ENCODE measurements around the gene CPN2. TPM values are rescaled to one million over a fixed set of nuclear protein-coding genes. Genes with fewer than 3 reads are reported as not detected.

CPN2 gene
- total and polyA plus RNA-seq, 2 of the 13 experiments (the other 11 are each of a cell fraction or from before 2014, with no cell fraction given), result 26.7 to 27.7 TPM

DNA sequence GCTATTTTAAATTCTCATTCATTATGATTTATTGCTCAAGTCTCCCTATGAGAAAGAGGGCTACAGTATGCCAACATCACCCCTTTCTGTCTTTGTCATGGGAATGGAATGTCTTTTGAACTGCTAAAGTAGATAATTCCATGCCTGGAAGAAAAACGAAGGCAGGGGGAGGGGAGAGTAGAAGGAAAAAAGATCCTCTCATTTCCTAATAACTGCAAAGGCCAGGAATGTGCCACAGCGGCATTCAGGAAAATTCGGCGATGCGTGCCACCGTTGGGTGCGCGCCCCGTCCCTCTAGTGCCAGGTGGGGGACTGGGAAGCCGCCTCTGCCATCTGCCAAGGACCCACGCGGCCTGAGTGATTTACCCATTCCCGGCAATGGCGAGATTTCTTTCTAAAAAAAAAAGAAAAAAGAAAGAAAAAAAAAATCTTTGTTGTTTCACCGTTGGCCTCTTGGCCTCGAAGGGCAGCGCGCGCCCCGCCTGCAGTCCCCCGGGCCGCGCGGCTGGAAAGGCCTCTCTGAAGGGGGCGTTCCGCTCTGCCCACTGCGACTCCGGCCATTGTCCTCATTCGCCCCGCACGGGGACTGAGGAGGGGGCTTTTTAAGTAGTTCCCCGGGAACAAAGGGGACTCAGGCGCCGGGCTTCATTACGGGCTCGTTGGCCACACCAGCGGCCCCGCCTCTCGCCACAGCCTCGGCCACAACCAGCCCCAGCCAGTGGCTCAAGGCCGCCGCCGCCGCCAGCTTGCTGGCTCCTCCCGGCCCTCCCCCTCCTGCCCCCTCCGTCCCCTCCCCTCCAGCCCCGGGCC, 54.5 kb downstream of the CPN2 start (continued):
- TF ChIP-seq, protein P1, sequence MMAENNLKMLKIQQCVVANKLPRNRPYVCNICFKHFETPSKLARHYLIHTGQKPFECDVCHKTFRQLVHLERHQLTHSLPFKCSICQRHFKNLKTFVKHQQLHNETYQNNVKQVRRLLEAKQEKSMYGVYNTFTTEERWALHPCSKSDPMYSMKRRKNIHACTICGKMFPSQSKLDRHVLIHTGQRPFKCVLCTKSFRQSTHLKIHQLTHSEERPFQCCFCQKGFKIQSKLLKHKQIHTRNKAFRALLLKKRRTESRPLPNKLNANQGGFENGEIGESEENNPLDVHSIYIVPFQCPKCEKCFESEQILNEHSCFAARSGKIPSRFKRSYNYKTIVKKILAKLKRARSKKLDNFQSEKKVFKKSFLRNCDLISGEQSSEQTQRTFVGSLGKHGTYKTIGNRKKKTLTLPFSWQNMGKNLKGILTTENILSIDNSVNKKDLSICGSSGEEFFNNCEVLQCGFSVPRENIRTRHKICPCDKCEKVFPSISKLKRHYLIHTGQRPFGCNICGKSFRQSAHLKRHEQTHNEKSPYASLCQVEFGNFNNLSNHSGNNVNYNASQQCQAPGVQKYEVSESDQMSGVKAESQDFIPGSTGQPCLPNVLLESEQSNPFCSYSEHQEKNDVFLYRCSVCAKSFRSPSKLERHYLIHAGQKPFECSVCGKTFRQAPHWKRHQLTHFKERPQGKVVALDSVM (CRISPR knock-in tag; IDR thresholded peaks at IDR 0.05), result no peak
- no peak for TF ChIP-seq TBL1XR1 (IDR thresholded peaks at IDR 0.05; ENCODE audit: borderline replicate concordance, low read length, partially characterized antibody)
- TF ChIP-seq HOXA3 (CRISPR knock-in tag; IDR thresholded peaks at IDR 0.05), result peak; percentile 25; the same call in 1 of the 2 replicates
- TF ChIP-seq, protein P2, sequence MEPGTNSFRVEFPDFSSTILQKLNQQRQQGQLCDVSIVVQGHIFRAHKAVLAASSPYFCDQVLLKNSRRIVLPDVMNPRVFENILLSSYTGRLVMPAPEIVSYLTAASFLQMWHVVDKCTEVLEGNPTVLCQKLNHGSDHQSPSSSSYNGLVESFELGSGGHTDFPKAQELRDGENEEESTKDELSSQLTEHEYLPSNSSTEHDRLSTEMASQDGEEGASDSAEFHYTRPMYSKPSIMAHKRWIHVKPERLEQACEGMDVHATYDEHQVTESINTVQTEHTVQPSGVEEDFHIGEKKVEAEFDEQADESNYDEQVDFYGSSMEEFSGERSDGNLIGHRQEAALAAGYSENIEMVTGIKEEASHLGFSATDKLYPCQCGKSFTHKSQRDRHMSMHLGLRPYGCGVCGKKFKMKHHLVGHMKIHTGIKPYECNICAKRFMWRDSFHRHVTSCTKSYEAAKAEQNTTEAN (CRISPR knock-in tag; conservative IDR thresholded peaks at IDR 0.05), result no peak
- TF ChIP-seq, protein P3, sequence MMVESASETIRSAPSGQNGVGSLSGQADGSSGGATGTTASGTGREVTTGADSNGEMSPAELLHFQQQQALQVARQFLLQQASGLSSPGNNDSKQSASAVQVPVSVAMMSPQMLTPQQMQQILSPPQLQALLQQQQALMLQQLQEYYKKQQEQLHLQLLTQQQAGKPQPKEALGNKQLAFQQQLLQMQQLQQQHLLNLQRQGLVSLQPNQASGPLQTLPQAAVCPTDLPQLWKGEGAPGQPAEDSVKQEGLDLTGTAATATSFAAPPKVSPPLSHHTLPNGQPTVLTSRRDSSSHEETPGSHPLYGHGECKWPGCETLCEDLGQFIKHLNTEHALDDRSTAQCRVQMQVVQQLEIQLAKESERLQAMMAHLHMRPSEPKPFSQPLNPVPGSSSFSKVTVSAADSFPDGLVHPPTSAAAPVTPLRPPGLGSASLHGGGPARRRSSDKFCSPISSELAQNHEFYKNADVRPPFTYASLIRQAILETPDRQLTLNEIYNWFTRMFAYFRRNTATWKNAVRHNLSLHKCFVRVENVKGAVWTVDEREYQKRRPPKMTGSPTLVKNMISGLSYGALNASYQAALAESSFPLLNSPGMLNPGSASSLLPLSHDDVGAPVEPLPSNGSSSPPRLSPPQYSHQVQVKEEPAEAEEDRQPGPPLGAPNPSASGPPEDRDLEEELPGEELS (CRISPR knock-in tag; IDR thresholded peaks at IDR 0.05), result no peak
- TF ChIP-seq, protein P4, sequence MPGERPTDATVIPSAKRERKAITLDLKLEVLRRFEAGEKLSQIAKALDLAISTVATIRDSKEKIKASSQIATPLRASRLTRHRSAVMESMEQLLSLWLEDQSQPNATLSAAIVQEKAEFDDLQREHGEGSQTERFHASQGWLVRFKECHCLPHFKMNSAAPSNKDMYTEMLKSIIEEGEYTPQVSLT (CRISPR knock-in tag; IDR thresholded peaks at IDR 0.05; ENCODE audit: borderline replicate concordance, low read depth), result no peak
- no peak for TF ChIP-seq POLR2AphosphoS2 (IDR thresholded peaks at IDR 0.05; ENCODE audit: low read depth, low read length)
- TF ChIP-seq EZH2 (conservative IDR thresholded peaks at IDR 0.05; ENCODE audit: low read depth, low read length), result no peak
- TF ChIP-seq, protein P5, sequence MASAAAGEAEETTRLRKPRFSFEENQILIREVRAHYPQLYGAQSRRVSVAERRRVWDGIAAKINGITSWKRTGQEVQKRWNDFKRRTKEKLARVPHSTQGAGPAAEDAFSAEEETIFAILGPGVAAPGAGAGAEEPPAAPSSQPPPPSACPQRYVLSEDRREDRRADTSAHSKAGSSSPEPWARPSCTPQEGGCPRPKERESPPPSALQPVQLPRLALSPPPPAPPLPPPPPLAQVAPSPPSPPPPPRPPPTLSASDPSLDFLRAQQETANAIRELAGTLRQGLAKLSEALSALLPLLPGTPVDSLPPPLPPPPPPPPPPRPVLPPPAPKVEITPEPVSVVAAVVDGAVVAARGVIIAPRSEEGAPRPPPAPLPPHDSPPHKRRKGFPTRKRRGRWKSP (CRISPR knock-in tag; IDR thresholded peaks at IDR 0.05), result no peak
- TF ChIP-seq, protein P6, sequence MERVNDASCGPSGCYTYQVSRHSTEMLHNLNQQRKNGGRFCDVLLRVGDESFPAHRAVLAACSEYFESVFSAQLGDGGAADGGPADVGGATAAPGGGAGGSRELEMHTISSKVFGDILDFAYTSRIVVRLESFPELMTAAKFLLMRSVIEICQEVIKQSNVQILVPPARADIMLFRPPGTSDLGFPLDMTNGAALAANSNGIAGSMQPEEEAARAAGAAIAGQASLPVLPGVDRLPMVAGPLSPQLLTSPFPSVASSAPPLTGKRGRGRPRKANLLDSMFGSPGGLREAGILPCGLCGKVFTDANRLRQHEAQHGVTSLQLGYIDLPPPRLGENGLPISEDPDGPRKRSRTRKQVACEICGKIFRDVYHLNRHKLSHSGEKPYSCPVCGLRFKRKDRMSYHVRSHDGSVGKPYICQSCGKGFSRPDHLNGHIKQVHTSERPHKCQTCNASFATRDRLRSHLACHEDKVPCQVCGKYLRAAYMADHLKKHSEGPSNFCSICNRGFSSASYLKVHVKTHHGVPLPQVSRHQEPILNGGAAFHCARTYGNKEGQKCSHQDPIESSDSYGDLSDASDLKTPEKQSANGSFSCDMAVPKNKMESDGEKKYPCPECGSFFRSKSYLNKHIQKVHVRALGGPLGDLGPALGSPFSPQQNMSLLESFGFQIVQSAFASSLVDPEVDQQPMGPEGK (CRISPR knock-in tag; IDR thresholded peaks at IDR 0.05), result 0 out of 2 replicates have a peak, but pooled peaks have one; percentile 29
- TF ChIP-seq PPARG (CRISPR knock-in tag; conservative IDR thresholded peaks at IDR 0.05), result no peak
- no peak for TF ChIP-seq ZNF703 (CRISPR knock-in tag; IDR thresholded peaks at IDR 0.05; ENCODE audit: borderline replicate concordance)
- no peak for TF ChIP-seq KAT2B (IDR thresholded peaks at IDR 0.05; ENCODE audit: borderline replicate concordance, low read depth, low read length)
- TF ChIP-seq GABPB1 (CRISPR knock-in tag; IDR thresholded peaks at IDR 0.05), result peak; percentile 50; the same call in 1 of the 2 replicates
- TF ChIP-seq ZNF343 (CRISPR knock-in tag; IDR thresholded peaks at IDR 0.05), result no peak
- TF ChIP-seq PHF20 (CRISPR knock-in tag; IDR thresholded peaks at IDR 0.05), result no peak
- peak in 1 of 2 experiments; percentile 36; a peak in 1 of 4 replicates for TF ChIP-seq NR2F1 (CRISPR knock-in tag; IDR thresholded peaks at IDR 0.05)
